T1000 (cell line): Measurements from ENCODE around the gene CLDN9.

Experiments
- DNase-seq: peaks from one replicate; lab custom pipeline; 2025; ENCODE audit warnings: mixed read lengths; lab: John Stamatoyannopoulos, UW

CLDN9 gene

GRCh38 chr16:3019594-3020246 is 7.0 kb downstream of the CLDN9 start:
- DNase-seq, result no peak

- peak; percentile 77 for DNase-seq
Measured at GRCh38 chr16:3020247-3020603, 7.5 kb downstream of the CLDN9 start, which contains the start of gene TNFRSF12A. Gene TNFRSF12A (plus strand): TSS chr16:3020368. CDS start chr16:3020398, 30 bp downstream.

GRCh38 chr16:3020604-3021448 is 8.1 kb downstream of the CLDN9 start:
- DNase-seq, result peak; percentile 93

- peak; percentile 91 for DNase-seq
Measured at GRCh38 chr16:3021449-3022207, 8.9 kb downstream of the CLDN9 start.

- peak; percentile 91 for DNase-seq
Measured at GRCh38 chr16:3022208-3022683, 9.5 kb downstream of the CLDN9 start.

- DNase-seq, result no peak
Measured at GRCh38 chr16:3022684-3023414, 10.1 kb downstream of the CLDN9 start.

GRCh38 chr16:3023415-3023668 is 10.6 kb downstream of the CLDN9 start:
- peak; percentile 80 for DNase-seq

GRCh38 chr16:3023669-3024478 is 11.2 kb downstream of the CLDN9 start, which contains the start of the genes HCFC1R1 and THOC6:
Gene HCFC1R1 (minus strand): TSS chr16:3023942. CDS start chr16:3023941, 1 bp downstream.
Gene THOC6 (plus strand): TSS chr16:3024035. CDS start chr16:3024327, 292 bp downstream.
- DNase-seq, result peak; percentile 94

- no peak for DNase-seq
Measured at GRCh38 chr16:3025032-3026002, 12.6 kb downstream of the CLDN9 start.

- no peak for DNase-seq
Measured at GRCh38 chr16:3026003-3026378, 13.3 kb downstream of the CLDN9 start.

GRCh38 chr16:3026609-3027488 is 14.1 kb downstream of the CLDN9 start:
- DNase-seq, result no peak

- no peak for DNase-seq
Measured at GRCh38 chr16:3027489-3027795, 14.7 kb downstream of the CLDN9 start.

GRCh38 chr16:3027983-3028715 is 15.4 kb downstream of the CLDN9 start:
- DNase-seq, result no peak

GRCh38 chr16:3028716-3029319 is 16.1 kb downstream of the CLDN9 start:
- DNase-seq, result no peak

- DNase-seq, result no peak
Measured at GRCh38 chr16:3029491-3030221, 16.9 kb downstream of the CLDN9 start.

- DNase-seq, result no peak
Measured at GRCh38 chr16:3030222-3031212, 17.8 kb downstream of the CLDN9 start.
